GM19025 (cell line): Measurements from ENCODE around the gene MFSD1.

ENCODE experiments used
- ATAC-seq: cut with Tn5 transposase; IDR thresholded peaks from one replicate; pipeline ENCODE4 v1.9.1; 2021; ENCODE audit warnings: mild to moderate bottlenecking, low read depth, moderate library complexity; ENCODE audit not compliant: unreplicated experiment

The MFSD1 gene

GRCh38 chr3:158801696-158802408 lies at the start of gene MFSD1:
MFSD1 (plus strand) TSS chr3:158802054; CDS start chr3:158802153, 99 bp downstream.
- ATAC-seq: peak; percentile 98

- no peak for ATAC-seq
These were observed 48.0 kb upstream of the MFSD1 start for GRCh38 chr3:158753854-158754253.

GRCh38 chr3:158755421-158755820 lies 46.4 kb upstream of the MFSD1 start:
- ATAC-seq: no peak

GRCh38 chr3:158761350-158761749 lies 40.5 kb upstream of the MFSD1 start:
- no peak for ATAC-seq

- ATAC-seq: no peak
These were observed 39.2 kb upstream of the MFSD1 start for GRCh38 chr3:158762701-158763100.

GRCh38 chr3:158763421-158763820 lies 38.4 kb upstream of the MFSD1 start:
- ATAC-seq: no peak

- no peak for ATAC-seq
These were observed 36.2 kb upstream of the MFSD1 start for GRCh38 chr3:158765518-158766205.

- ATAC-seq: no peak
These were observed 35.5 kb upstream of the MFSD1 start for GRCh38 chr3:158766364-158766763.

- no peak for ATAC-seq
These were observed 33.5 kb upstream of the MFSD1 start for GRCh38 chr3:158768361-158768787.

GRCh38 chr3:158768881-158769543 lies 32.8 kb upstream of the MFSD1 start:
- no peak for ATAC-seq

GRCh38 chr3:158769549-158769948 lies 32.3 kb upstream of the MFSD1 start:
- ATAC-seq: no peak

GRCh38 chr3:158769952-158770740 lies 31.7 kb upstream of the MFSD1 start:
- no peak for ATAC-seq

GRCh38 chr3:158770741-158771350 lies 31.0 kb upstream of the MFSD1 start:
- no peak for ATAC-seq

- ATAC-seq: no peak
These were observed 30.3 kb upstream of the MFSD1 start for GRCh38 chr3:158771577-158771976.

- no peak for ATAC-seq
These were observed 29.9 kb upstream of the MFSD1 start for GRCh38 chr3:158771982-158772381.

- no peak for ATAC-seq
These were observed 28.7 kb upstream of the MFSD1 start for GRCh38 chr3:158773166-158773565.

- ATAC-seq: no peak
These were observed 27.7 kb upstream of the MFSD1 start for GRCh38 chr3:158773845-158774830.

GRCh38 chr3:158774965-158775364 lies 26.9 kb upstream of the MFSD1 start:
- ATAC-seq: no peak
